GM21515 (cell line): ENCODE measurements around the gene KCNIP2.

ENCODE experiments used
- ATAC-seq: cut with Tn5 transposase; IDR thresholded peaks from one replicate; pipeline ENCODE4 v1.9.1; 2021; ENCODE audit not compliant: unreplicated experiment

Gene KCNIP2

GRCh38 chr10:101851411-101852116 lies 8.0 kb upstream of the KCNIP2 start:
- ATAC-seq, result no peak

- no peak for ATAC-seq
These were observed 7.1 kb upstream of the KCNIP2 start for GRCh38 chr10:101850749-101851148.

GRCh38 chr10:101848894-101849351 lies 5.3 kb upstream of the KCNIP2 start:
- ATAC-seq, result no peak

GRCh38 chr10:101848408-101848807 lies 4.8 kb upstream of the KCNIP2 start:
- no peak for ATAC-seq

GRCh38 chr10:101845893-101846292 lies 2.3 kb upstream of the KCNIP2 start:
- ATAC-seq, result no peak

GRCh38 chr10:101841826-101842225 lies 1.8 kb downstream of the KCNIP2 start:
- no peak for ATAC-seq

GRCh38 chr10:101840741-101841453 lies 2.7 kb downstream of the KCNIP2 start:
- peak; percentile 56 for ATAC-seq

GRCh38 chr10:101840102-101840684 lies 3.4 kb downstream of the KCNIP2 start:
- ATAC-seq, result no peak

GRCh38 chr10:101839416-101840063 lies 4.1 kb downstream of the KCNIP2 start:
- ATAC-seq, result no peak

- ATAC-seq, result no peak
These were observed 4.6 kb downstream of the KCNIP2 start for GRCh38 chr10:101839002-101839401.

- ATAC-seq, result no peak
These were observed 5.1 kb downstream of the KCNIP2 start for GRCh38 chr10:101838416-101838970.

GRCh38 chr10:101837748-101838147 lies 5.9 kb downstream of the KCNIP2 start:
- no peak for ATAC-seq

- no peak for ATAC-seq
These were observed 8.2 kb downstream of the KCNIP2 start for GRCh38 chr10:101835362-101835761.

- no peak for ATAC-seq
These were observed 9.3 kb downstream of the KCNIP2 start for GRCh38 chr10:101834341-101834740.

- no peak for ATAC-seq
These were observed 10.1 kb downstream of the KCNIP2 start for GRCh38 chr10:101833466-101833865.

GRCh38 chr10:101832325-101832771 lies 11.3 kb downstream of the KCNIP2 start:
- ATAC-seq, result no peak

- peak; percentile 1 for ATAC-seq
These were observed 12.3 kb downstream of the KCNIP2 start for GRCh38 chr10:101831169-101831811.

GRCh38 chr10:101830322-101831168 lies 13.1 kb downstream of the KCNIP2 start:
- ATAC-seq, result peak; percentile 52

GRCh38 chr10:101829561-101830315 lies 13.9 kb downstream of the KCNIP2 start:
- peak; percentile 24 for ATAC-seq
